Measurements from ENCODE around the gene PITPNM1.
"Not testable (repeated sequence)": the region's sequence is repeated elsewhere in the genome, so short reads cannot be mapped to it uniquely, and the experiment has no call there.

PITPNM1 gene

GRCh38 chr11:67522844-67523555 is 17.8 kb upstream of the PITPNM1 start, which contains the start of gene CABP2:
TSS of gene CABP2 (minus strand) at chr11:67523446. CDS start at chr11:67523326, 120 bp downstream.
- no peak for DNase-seq

GRCh38 chr11:67522338-67522737 is 17.2 kb upstream of the PITPNM1 start:
- no peak for DNase-seq

DNA sequence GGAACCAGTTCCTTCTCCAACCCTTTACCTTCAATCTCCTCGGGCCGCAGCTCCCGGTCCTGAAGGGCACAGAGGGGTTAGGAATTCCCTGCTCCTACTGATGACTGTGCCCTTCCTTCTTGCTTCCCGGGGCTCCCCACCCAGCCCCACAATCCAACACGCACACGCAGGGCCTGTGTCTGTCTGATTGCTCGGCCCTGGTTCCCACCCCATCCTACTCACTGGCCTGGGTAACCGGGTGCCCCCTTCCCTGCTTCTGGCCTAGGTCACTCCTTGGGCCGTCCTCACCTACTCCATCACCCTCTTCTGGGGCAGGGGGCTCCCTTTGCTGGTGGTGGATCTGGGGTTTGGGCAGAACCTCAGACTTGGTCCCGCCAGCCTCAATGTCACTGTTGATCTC is 16.8 kb upstream of the PITPNM1 start:
- no peak for DNase-seq

GRCh38 chr11:67520856-67521824 is 16.0 kb upstream of the PITPNM1 start:
- no peak for DNase-seq

GRCh38 chr11:67519726-67520125 is 14.6 kb upstream of the PITPNM1 start:
- no peak for DNase-seq

GRCh38 chr11:67517784-67518552 is 12.8 kb upstream of the PITPNM1 start:
- no peak for DNase-seq

DNA sequence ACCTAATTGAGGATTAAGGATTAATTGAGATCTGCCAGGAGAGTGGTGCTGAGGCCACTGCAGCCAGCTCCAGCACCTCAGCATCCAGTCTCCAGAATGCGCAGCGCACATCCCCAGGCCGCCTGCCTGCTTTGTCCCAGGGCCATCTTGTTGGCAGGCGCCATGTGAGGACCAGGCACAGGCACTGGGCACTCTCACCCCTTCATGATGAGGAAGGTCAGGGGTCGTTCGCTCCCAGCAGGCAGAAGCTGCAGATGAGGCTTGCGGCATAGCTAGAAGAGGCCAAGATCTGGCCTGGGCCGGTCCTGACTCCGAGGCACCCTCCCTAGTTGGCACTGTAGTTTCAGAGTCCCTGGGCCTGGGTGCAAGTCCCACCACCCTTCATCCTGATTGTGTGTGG is 11.6 kb upstream of the PITPNM1 start:
- DNase-seq: no peak

DNA sequence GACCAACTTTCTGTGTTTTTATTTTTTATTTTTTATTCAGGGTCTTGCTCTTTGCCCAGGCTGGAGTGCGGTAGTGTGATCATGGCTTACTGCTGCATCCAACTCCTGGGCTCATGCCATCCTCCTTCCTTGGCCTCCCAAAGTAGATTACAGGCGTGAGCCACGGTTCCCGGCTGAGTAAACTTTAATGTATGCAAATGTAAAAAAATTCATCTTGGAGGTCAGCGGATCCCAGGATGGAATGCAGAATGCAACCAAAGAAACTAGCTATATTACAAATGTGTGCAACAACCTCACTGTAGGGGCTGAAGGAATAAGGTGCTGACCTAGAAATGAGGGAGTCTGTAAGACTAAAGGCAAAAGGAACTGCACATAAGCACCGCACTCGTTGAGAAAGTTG is 9.0 kb upstream of the PITPNM1 start:
- DNase-seq: no peak

GRCh38 chr11:67511558-67511957 is 6.4 kb upstream of the PITPNM1 start:
- DNase-seq: not testable (repeated sequence)

DNA sequence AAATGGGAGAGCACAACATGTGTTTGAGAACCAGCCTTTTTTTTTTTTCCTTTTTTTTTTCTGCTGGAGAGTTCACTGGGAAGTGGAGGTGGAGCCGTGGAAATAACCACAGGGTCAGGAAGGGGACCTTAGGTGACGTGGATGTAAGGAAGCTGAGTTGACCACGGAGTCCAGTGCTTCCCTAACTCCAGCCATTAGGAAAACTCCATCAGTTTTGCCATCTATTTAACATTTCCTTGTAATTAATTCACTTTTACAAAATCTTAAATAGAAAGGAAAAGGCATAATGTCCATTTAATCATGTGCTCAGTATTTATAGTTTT is 4.8 kb upstream of the PITPNM1 start:
- no peak for DNase-seq

- peak; percentile 98 for DNase-seq
Observed at GRCh38 chr11:67508486-67509121, 3.4 kb upstream of the PITPNM1 start.

- peak; percentile 99 for DNase-seq
Observed at GRCh38 chr11:67507864-67508485, 2.8 kb upstream of the PITPNM1 start, which contains the start of gene CDK2AP2. TSS of gene CDK2AP2 (minus strand) at chr11:67508162. CDS start at chr11:67508082, 80 bp downstream.

DNA sequence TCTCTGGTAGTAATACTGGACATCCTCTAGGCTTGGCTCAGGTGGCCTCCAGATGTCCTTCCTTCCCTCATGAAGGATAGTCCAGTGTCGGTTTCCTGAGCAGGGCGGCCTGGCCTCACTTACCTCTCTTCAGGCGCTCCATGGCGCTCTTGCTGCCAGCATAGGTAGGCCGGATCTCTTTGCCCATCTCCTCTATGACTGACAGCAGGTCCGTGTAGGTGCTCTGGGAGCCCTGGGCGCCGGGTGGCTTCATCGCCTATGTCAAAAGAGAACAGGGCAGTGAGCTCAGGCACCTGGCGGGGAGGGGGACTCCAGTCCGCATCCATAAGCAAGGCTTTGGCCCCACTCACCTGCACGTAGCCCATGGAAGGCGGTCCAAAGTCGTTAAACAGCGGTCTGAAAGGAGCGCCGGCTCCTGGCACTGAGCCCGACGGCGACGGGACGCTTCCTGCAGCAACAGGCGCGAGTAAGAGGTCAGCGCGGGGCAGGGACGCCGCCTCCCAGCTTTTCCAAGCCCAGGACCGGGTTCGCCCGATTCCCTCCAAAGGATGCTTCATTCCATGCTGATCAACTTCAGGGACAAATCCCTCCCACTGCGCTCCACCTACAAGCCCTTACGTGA is 2.2 kb upstream of the PITPNM1 start:
- no peak for DNase-seq

GRCh38 chr11:67506426-67507051 is 1.4 kb upstream of the PITPNM1 start:
- DNase-seq: no peak

GRCh38 chr11:67505605-67506396 is 638 bp upstream of the PITPNM1 start:
- peak; percentile 93 for DNase-seq

GRCh38 chr11:67504005-67504949 is 886 bp downstream of the PITPNM1 start:
- no peak for DNase-seq

- DNase-seq: no peak
Observed at GRCh38 chr11:67503119-67504004, 1.8 kb downstream of the PITPNM1 start.
